Body of pancreas (tissue), 4 donors: ENCODE measurements around the gene CYFIP2.

ENCODE experiments used
- POLR2A ChIP-seq, 3 donors: fragments of 450-650 bp; IDR thresholded peaks; one replicate each; pipeline ENCODE4 v1.6.1; 2016; ENCODE audit warnings: antibody characterized with exemption in 3 of 3, mild to moderate bottlenecking in 2 of 3
- TF ChIP-seq, protein P1 (sequence below), 7 experiments: fragments of 450-650 bp in 4 of 7; fragments of 200-600 bp in 3 of 7; sonication (generic) in 3 of 7; IDR thresholded peaks; one replicate each; pipeline ENCODE4 v1.5.1; 2016 to 2019; ENCODE audit warnings: antibody characterized with exemption in 7 of 7

GRCh38 chr5:157311595-157311994, 45.7 kb downstream of the CYFIP2 start:
- TF ChIP-seq, protein P1, sequence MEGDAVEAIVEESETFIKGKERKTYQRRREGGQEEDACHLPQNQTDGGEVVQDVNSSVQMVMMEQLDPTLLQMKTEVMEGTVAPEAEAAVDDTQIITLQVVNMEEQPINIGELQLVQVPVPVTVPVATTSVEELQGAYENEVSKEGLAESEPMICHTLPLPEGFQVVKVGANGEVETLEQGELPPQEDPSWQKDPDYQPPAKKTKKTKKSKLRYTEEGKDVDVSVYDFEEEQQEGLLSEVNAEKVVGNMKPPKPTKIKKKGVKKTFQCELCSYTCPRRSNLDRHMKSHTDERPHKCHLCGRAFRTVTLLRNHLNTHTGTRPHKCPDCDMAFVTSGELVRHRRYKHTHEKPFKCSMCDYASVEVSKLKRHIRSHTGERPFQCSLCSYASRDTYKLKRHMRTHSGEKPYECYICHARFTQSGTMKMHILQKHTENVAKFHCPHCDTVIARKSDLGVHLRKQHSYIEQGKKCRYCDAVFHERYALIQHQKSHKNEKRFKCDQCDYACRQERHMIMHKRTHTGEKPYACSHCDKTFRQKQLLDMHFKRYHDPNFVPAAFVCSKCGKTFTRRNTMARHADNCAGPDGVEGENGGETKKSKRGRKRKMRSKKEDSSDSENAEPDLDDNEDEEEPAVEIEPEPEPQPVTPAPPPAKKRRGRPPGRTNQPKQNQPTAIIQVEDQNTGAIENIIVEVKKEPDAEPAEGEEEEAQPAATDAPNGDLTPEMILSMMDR (IDR thresholded peaks at IDR 0.05), result no peak
- TF ChIP-seq POLR2A (IDR thresholded peaks at IDR 0.05), result no peak
